Right hindlimb (tissue), 1 donor: ENCODE data around the gene ZNF423.

Experiments used
- DNase-seq: peaks from one replicate; pipeline ENCODE4 v3.0.0-alpha.2; 2018

The ZNF423 gene

DNA sequence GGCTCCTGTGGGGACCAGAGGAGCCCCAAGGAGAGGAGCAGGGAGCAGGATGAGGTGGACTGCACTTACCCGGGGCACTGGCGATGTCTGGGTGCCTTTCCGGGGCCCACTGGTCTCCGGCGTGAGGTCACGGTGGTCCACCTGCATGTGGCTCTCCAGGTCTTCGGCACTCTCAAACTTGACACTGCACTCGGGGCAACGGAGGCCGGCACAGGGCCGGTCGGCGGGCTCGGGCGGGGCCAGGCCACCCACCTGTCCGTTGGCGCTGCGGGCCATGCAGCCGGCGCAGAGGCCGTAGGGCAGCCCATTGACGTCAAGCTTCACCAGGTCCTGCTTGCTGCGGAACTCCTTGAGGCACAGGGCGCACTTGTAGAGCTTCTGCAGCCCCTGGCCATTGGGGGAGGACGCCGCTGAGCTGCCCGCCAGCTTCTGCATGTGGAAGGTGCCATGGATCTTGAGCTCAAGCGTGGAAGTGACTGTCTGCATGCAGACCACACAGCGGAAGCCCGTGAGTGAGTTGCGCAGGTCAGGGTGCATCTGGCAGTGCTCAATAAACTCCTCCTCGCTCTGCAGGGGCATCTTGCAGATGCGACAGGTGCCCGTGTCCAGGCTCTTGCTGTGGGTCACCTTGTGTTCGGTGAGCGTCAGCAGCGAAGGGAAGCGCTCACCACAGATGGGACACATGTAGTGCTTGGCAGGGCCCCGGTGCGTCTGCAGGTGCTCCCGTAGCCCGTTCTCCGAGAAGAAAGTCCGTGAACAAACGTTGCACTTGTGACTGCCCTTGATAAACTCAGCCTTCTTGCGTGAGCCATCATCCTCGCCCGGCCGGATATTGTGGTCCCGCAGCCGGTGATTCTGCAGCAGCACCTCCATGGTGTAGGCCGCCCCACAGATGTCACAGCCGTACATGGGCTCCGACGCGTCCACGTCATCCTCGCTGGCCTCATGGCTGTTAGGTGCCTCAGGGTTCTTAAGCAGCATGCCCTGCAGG is 220.0 kb downstream of the ZNF423 start:
- DNase-seq = peak; percentile 13

DNA sequence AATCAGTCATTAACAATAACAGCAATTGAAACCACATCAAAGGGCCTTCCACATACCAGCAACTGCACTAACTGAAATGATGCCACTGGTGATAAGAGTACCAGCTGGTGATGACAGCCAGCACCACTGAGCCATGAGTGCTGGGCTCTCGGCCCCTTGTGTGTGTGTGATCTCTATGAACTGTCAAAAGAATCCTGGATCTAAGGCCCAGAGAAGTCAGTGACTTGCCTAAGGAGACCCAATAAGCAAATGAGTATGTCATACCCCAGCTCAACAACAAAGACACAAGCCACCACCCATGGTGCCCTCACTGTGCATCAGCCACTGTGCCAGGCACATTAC is 220.9 kb downstream of the ZNF423 start:
- peak; percentile 5 for DNase-seq

DNA sequence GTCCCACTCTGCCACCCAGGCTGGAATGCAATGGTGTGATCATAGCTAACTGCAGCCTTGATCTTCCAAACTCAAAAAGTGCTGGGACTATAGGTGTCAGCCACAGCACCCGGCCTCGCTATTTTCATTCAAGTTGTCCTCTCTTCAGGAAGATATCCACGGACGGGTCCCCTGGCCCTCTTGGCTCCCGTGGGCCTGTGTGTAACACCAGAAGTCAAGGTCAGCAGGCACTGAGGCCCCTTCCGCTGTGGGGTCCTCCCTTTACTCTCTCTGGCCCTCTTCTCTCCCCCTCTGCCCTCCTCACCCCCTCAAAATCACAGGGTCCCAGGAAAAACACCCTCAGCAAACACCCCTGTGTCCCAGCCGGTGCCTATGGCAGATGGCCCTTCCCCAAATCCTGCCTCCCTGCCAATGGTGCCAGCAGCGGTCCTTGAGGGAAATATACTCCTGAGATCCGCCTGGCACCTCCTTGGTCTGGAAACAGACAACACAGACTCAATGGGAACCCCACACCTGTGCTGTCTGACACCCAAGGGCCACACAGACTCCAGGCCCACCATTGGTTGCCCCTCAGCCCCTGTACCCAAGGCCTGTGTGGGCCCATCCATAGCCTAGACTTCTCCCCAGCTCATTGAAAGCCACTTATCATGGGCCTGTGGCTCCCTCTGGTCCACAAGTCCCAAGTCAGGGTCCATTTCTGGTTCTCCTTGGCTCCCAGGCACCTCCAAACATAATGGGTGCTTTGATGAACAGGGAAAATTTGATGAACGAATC is 221.5 kb downstream of the ZNF423 start:
- DNase-seq = peak; percentile 9

DNA sequence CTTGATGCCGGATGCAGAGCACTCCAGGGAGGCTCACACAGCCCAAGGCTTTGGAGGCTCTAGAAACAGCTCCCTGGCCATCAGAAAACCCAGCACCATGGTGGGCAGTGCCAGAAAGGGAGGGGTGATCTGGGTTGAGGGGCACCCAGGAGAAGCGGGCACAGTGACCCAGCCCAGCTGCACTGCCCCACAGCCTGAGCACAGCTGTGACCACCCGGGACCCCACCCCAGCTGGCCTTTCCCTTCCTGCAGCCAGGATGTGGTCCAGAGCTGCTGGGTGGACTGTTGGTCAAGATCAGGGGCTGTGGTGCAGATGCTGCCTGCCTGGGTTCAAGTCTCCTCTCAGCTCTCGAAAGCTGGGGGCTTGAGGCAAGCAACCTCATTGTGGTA is 223.1 kb downstream of the ZNF423 start:
- DNase-seq = peak; percentile 36

DNA sequence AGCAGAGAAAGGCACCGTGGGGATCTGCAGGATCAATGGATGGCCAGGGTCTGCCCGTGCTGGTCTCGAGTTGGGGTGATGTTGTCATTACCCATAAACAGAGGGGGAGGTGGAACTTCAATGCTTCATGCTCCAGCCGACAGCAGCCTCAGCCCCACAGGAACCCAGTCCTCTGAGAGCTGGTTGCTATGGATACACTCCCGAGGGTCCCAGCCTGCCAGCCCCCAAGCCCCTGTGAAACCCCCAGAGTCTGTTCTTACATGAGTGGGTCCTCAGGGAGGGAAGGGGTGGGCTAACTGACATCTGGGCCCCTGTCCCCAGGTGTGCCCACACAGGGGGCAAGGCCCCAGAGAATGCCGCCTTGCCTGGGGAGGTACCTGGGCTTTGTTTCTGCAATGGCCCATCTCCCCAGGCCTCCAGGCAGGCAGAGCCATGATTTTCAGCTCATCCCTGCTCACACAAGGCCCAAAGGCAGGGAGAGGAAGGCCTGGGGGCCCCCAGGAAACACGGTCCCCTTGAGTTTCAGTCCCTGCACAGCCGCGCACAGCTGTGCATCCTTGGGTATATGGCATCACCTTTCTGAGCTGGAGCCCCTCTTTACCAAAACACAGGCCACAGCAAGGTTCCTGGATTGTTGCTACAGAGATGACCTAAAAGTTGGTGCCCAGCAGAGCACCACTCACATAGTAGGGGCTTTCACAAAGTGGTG is 223.7 kb downstream of the ZNF423 start:
- DNase-seq = peak; percentile 14

DNA sequence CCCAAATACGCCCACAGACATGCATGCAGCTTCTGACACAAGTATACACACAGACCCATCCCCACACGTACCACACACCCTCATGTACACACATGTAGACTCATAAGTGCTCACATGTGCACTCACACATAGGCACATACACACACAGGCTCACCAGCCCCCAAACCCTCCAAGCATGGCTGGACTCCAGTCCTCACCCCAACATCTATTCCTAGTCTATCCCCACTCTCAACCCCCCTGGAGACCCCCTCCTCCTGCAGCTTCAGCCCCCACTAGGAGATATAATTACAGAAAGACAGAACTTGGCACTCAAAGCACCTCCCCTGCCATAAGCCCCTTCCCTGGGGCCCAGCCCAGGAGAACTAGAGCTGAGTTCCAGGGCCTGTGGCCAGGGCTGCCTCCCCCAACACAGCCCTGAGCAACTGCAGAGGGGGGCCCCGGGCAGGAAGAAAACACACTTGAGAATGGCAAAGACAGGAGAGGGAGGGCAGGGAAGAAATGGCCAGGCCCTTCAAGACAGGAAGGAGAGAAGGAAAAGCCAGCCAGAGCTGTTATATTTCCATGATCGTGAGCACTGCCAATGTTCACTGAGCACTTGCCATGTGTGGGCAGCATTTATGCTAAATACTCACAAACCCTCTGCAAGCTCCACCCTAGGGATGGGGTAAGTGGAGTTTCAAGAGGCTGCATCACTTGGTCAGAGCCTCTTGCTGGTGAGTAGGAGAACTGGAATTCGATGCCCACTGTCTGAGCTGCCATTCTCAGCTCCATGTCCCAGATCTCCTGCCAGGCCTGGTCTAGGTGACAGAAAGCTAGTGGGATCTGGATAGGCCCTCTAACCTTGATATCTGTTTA is 224.5 kb downstream of the ZNF423 start:
- DNase-seq = peak; percentile 88

DNA sequence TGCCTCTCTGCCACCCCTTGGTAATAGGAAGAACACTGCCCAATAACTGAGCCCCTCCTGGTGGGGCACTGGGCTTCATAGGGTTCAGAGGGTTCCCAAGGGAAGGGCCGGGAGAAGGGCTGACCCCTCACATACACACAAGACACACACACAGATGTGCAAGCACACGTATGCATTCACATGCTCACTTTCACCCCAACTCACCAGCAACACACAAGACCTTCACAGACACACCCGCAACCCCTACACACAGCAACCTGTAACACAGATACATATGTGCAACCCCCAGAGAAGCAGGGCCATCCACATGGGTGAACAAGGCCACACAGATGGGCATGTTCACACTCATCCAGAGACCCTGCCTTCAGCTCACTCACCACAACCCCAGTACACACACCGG is 225.1 kb downstream of the ZNF423 start:
- DNase-seq = no peak

DNA sequence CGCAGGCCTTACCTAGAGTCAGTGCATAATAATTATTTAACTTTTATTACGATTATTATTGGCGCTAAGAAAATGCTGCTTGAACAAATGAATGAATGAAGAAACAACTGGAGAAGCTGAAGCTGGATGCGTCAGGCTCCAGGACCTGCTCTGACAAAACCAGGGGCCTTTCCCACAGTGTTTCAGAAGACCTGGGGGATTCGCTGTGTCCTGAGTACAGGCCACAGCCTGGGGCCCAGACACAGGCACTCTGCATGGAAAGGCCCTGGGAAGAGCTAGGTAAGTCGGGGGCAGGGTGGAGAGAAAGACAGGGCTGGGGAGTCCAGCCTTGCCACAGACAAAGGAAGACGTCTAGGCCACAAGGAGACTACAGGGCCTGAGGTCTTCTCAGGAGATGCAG is 226.1 kb downstream of the ZNF423 start:
- peak; percentile 2 for DNase-seq

GRCh38 chr16:49628148-49628547 is 227.8 kb downstream of the ZNF423 start:
- DNase-seq = no peak

DNA sequence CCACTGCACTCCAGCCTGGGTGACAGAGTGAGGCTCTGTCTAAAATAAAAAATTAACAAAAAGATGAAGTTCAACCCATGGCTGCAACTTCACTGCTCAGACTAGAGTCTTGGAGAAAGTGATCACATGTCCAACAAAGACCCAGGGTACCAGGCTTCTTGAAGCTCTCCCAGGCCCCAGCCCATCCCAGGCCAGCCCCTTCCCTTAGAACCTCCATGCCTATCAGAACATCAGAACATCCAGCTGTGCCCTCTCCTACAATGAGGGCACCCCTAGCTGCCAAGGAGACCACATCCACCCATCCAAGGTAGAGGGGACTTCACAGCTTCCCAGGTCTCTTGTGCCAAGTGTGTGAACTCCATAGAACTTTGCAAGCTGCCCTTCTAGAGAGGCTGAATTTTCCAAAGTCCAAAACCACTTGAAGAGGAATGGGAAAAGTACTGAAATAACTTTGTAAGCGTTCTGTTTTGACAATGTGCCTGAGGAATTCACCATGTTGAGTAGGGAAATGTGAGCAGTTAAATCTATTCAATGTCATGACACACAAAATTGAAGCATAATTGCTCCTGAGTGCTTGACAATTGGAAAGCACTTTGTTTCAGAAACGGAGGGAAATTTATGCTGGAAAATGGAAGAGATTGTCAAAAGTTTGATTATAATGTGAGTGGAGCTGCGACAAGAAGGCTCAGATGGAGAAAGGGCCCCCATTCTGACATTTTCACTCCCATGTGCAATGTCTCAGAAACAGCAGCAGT is 230.4 kb downstream of the ZNF423 start:
- peak; percentile 12 for DNase-seq

DNA sequence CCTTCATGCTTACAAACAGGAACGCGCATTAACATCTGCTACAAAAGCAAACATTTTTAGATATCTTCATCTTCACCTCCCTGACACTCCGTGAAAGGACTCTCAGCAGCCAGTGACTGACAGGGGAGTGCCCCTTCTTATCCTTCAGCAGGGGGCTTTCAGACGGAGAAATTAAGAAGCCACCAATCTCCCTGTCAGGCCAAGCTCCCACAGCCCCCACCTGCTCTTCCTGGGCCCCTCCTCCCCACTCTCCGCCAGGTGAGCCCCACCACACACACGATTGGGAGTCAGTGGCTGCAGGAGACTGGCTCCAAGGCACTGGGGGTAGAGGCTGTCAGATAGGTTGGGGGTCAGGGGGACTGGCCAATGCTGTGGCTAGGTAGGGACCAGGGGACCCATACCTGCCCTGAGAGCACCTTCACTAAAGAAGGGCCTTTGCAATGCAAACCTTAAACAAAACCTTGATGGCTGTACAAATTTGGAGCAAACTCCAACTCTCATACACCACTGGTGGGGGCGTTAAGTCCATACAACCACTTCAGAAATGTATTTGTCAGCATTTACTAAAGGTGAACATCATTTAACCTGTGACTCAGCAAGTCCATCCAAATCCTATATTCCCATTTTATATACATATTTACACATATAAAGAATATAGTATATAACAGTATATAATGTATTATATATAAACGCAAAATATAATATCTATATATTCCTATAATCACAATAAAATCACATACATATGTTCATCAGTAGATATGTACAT is 232.2 kb downstream of the ZNF423 start:
- DNase-seq = peak; percentile 1

DNA sequence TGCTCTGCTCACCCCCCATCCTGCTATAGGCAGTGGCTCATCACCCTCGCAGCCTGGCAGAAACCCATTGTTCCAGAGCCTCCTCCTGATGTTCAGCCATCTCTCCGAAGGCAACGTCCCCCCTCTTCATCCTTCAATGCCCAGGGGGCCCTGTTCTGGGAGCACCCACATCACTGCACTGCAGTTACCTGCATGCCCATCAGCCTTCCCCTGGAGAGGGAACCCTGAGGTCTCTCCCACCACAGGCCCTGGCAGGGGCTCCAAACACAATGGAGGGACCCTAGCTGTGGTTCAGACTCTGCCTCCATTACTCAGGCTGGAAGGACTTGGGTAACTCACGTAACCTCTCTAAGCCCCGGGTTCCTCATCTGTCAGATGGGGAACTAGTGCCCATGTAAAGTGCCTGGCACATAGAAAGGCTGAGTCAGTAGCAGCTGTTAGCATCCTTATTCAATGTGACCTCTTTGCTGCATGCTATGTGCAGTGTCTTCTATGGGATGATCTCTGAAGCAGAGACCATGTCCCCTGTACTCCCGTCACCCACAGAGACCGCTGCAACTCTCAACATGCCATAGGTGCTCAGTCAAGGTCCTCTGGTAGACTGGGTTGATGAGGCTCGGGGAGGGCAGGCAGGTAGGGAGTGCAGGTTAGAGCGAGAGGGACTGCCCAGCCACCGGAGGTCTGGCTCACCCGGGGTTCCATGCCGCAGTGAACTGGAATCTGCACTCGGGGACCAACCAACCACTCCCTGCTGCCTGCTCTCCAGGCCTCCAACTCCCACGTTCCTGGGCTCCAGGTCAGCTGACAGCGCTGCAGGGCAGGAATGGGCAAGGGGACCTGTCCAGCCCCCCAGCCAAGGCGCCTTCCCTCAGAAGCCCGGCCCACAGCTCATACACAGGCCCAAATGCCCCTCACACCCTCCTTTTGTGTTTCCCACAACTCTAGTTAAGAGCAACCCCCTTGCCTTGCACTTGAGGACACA is 233.2 kb downstream of the ZNF423 start:
- peak; percentile 14 for DNase-seq

DNA sequence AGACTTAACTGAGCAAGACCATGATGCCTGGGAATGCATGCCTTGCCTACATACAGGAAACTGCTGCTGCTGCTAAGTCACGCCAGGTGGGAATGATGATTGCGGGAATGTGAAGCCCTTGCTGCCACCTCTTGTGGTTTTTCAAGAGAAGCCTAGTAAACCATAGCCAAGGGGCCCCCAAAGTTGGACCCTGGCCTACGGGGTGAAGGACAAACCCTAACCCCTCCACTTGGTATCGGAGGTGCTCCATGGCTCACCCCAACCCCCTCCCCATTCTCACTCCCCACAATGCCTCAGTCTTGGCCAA is 233.9 kb downstream of the ZNF423 start:
- peak; percentile 17 for DNase-seq

DNA sequence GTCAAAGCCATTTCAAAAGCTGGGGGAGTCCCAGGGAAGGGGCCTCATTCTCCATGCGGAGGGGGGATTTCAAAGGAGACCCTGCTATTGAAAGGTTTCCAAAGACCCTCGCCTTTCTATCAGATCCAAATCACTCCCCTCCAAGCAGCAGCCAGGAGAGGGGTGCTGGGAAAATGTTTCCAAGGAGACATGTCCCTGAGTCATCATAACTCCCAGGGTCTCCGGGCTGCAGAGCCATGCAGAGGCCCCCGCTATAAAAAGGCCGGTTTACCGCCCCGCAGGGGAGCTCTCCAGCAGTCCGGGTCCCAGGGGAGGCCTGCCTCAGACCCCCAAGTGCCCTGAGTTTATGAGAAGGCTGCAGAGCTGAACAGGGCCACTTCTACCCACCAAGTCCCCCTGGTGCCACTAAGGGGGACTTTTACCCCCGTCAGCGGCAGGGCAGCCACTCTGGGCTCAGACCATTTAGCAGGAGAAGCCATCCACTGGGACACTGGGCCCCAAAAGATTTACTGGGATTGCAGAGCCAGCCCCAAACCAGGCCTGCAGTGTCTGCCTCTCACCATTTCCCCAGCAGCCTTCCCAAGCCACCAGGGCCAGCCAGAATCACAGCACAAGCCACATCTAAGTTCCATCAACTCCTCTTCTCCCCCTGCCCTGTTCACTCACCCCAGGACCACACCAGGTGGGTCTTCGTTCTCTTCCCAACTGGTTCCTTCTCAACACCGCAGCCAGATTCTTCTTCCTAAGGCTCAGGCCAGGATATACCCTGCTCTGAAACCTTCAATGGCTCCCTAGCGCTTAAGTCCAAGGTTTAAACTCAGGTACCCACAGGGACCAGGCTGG is 234.4 kb downstream of the ZNF423 start:
- peak; percentile 24 for DNase-seq

GRCh38 chr16:49620869-49621240 is 235.1 kb downstream of the ZNF423 start:
- peak; percentile 21 for DNase-seq

DNA sequence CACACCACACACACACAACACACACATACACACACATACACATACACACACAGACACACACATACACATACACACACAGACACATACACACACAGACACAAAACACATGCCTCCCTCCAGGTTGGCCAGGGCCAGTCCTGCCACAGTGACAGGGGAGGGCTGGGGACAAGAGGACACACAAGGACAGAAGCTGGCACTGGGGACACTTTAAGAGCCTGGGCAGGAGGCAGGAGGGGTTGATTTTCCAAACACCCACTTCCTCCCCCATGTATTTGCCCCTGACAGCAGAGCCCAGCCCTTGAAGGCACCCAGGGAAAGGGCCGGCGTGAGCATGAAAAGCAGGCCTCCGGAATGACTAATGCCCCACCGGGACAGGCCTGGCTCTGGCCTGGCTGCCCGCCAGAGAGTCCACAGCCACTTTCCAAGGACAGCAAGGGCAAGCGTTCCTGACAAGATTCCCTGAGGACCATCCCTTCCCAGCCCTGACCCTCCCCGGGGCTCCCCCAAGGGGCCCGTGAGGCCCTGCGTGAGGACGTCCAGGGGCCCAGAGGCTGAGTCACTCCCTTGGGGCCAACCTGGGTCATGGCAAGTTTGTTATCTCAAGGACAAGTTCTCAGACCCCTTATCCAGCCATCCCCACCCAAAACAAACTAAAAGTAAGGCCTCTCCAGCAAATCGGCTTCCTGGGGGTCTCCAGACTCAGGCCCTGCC is 235.6 kb downstream of the ZNF423 start:
- DNase-seq = peak; percentile 68

DNA sequence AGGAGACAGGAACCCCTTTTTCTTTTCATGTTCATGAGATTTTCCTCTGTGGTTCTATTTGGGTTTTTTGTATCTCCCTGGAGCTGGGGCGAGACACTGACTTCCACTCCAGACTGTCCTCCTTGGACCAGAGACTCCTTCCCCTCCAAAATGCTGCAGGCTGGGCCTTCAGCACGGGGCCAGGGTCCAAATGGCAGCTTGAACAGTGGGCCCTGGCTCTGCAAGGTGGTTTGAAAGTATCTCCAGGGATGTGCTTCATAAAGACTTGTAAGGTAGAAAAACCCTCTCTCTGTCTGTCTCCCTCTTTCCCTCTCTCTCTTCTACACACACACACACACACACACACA is 236.1 kb downstream of the ZNF423 start:
- peak; percentile 11 for DNase-seq

GRCh38 chr16:49618955-49619354 is 237.0 kb downstream of the ZNF423 start:
- peak; percentile 6 for DNase-seq
